Measurements from ENCODE around the gene IGSF9B.

DNA sequence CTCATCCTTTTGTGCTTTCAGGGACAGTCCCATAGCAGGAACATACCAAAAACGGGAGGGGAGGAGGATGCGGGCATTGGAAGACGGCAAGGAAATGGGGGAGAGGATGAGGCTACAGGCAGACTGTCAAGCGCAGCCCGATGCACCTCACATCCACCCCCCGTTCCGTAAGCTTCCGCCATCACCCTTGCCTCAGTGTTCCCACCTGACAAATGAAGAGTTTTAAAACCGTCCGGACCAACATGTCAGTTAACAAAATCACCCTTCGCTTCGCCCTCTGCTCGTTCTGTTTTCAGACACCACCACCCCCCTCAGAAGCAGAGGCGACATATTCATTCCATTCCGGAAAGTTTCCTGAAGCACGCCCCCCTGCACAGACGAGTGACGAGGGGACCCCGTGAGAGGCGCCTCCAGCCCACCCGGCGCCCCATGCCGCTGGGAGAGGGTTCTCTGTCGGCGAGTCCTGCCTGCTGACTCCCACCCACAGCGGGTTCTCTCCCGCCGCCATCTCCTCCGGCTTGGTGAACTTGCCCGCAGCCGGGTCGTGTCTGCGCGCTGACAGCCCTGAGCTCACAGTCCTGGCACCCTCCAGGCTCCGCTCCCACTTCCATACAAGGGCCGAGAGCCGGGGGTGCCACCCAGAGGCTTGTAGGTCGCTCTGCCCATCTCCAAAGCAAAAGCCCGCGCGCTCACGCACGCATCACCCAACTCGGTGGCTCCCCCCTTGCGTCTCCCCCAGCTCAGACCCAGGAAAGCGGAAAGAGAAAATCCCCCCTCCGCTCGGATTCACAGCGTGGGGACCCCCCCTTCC lies 1.5 kb downstream of the IGSF9B start:
- TF ChIP-seq SMC3 (IDR thresholded peaks at IDR 0.05; ENCODE audit: borderline replicate concordance, low read length) = no peak
- TF ChIP-seq, protein P1, sequence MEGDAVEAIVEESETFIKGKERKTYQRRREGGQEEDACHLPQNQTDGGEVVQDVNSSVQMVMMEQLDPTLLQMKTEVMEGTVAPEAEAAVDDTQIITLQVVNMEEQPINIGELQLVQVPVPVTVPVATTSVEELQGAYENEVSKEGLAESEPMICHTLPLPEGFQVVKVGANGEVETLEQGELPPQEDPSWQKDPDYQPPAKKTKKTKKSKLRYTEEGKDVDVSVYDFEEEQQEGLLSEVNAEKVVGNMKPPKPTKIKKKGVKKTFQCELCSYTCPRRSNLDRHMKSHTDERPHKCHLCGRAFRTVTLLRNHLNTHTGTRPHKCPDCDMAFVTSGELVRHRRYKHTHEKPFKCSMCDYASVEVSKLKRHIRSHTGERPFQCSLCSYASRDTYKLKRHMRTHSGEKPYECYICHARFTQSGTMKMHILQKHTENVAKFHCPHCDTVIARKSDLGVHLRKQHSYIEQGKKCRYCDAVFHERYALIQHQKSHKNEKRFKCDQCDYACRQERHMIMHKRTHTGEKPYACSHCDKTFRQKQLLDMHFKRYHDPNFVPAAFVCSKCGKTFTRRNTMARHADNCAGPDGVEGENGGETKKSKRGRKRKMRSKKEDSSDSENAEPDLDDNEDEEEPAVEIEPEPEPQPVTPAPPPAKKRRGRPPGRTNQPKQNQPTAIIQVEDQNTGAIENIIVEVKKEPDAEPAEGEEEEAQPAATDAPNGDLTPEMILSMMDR (IDR thresholded peaks at IDR 0.05 in 2 of 3, conservative IDR thresholded peaks at IDR 0.05 in 1 of 3; ENCODE audit: control insufficient read depth in 2 of 3, extremely low read depth in 1 of 3, insufficient read depth in 1 of 3, low read depth in 3 of 3, low read length in 3 of 3) = no peak
- TF ChIP-seq, protein P2, sequence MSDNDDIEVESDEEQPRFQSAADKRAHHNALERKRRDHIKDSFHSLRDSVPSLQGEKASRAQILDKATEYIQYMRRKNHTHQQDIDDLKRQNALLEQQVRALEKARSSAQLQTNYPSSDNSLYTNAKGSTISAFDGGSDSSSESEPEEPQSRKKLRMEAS (IDR thresholded peaks at IDR 0.05; ENCODE audit: low read depth, low read length) = no peak
- TF ChIP-seq, protein P3, sequence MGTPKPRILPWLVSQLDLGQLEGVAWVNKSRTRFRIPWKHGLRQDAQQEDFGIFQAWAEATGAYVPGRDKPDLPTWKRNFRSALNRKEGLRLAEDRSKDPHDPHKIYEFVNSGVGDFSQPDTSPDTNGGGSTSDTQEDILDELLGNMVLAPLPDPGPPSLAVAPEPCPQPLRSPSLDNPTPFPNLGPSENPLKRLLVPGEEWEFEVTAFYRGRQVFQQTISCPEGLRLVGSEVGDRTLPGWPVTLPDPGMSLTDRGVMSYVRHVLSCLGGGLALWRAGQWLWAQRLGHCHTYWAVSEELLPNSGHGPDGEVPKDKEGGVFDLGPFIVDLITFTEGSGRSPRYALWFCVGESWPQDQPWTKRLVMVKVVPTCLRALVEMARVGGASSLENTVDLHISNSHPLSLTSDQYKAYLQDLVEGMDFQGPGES (IDR thresholded peaks at IDR 0.05) = no peak
- no peak for TF ChIP-seq JUND (IDR thresholded peaks at IDR 0.05; ENCODE audit: low read depth, low read length)
- TF ChIP-seq SREBF2 (IDR thresholded peaks at IDR 0.05; ENCODE audit: low read length) = no peak
- no peak for TF ChIP-seq POLR2A (IDR thresholded peaks at IDR 0.05; ENCODE audit: low read depth, low read length)
- no peak for TF ChIP-seq POLR2AphosphoS5 (IDR thresholded peaks at IDR 0.05; ENCODE audit: low read length)
- no peak for TF ChIP-seq CEBPB (IDR thresholded peaks at IDR 0.05; ENCODE audit: borderline replicate concordance in 1 of 2, low read depth in 2 of 2, low read length in 2 of 2)
